ENCODE measurements around the gene SMYD3.

The SMYD3 gene

DNA sequence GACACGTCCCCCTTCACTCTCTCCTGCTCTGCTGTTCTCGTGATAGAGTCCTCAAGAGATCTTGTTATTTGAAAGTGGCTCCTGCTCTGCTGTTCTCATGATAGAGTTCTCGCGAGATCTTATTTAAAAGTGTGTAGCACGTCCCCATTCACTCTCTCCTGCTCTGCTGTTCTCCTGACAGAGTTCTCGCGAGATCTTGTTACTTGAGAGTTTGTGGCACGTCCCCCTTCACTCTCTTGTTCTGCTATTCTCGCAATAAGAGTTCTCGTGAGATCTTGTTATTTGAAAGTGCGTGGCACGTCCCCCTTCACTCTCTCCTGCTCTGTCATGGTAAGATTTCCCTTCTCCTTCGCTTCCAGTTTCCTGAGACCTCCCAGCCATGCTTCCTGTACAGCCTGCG lies 47.9 kb downstream of the SMYD3 start:
- no peak overlapping the region for H3K4ac ChIP-seq (ENCODE audit: low read depth in 1 of 2, low read length in 2 of 2)
- H3K18ac ChIP-seq (ENCODE audit: low read depth in 1 of 2, low read length in 2 of 2): no peak overlapping the region
- no peak overlapping the region for H2BK120ac ChIP-seq (ENCODE audit: low read depth, low read length)
- H3K9me3 ChIP-seq (ENCODE audit: control insufficient read depth, low read length): no peaks in the 10 kb centered on the region
- no peak overlapping the region for H2BK12ac ChIP-seq (ENCODE audit: low read length in 2 of 2)
- no peak for DNase-seq
- H3K4me1 ChIP-seq (ENCODE audit: control insufficient read depth, insufficient read depth, low read depth, low read length): no peaks in the 10 kb centered on the region
- no peak overlapping the region for H3K4me2 ChIP-seq (ENCODE audit: low read length, poor library complexity, severe bottlenecking)
- H3K79me1 ChIP-seq (replicated peaks; ENCODE audit: low read length, poor library complexity, severe bottlenecking): peaks cover 19% of the 10 kb centered on the region
- peak overlapping the region; percentile 19 for H4K8ac ChIP-seq (ENCODE audit: low read length)
- 91% methylated on average over 14 of the region's 14 CpGs for WGBS
- no peak overlapping the region for H3K9ac ChIP-seq (ENCODE audit: low read length)
- no peak overlapping the region for H2AK5ac ChIP-seq (ENCODE audit: low read length, severe bottlenecking)
- no peak overlapping the region for H2BK5ac ChIP-seq (ENCODE audit: low read depth, low read length, poor library complexity, severe bottlenecking)
- no peak overlapping the region for H3K14ac ChIP-seq (ENCODE audit: low read length in 2 of 2)
- H3K27me3 ChIP-seq (ENCODE audit: control insufficient read depth in 1 of 2, insufficient read depth in 1 of 2, low read length in 2 of 2): no peaks in the 10 kb centered on the region
- no peak overlapping the region for H2BK15ac ChIP-seq (ENCODE audit: low read depth, poor library complexity, severe bottlenecking)
- H3K4me3 ChIP-seq (ENCODE audit: insufficient read depth in 1 of 2, low read depth in 1 of 2, low read length in 2 of 2): no peak overlapping the region
- no peaks in the 10 kb centered on the region for H3K36me3 ChIP-seq (ENCODE audit: control insufficient read depth in 1 of 2, insufficient read depth in 2 of 2, low read depth in 1 of 2, low read length in 2 of 2)
- H4K91ac ChIP-seq (ENCODE audit: low read length): no peak overlapping the region
- no peak overlapping the region for H3K27ac ChIP-seq (ENCODE audit: low read length, poor library complexity, severe bottlenecking)
- H2AFZ ChIP-seq (ENCODE audit: low read depth, low read length): no peak overlapping the region
- H3K23ac ChIP-seq (ENCODE audit: low read length in 2 of 2): no peak overlapping the region

DNA sequence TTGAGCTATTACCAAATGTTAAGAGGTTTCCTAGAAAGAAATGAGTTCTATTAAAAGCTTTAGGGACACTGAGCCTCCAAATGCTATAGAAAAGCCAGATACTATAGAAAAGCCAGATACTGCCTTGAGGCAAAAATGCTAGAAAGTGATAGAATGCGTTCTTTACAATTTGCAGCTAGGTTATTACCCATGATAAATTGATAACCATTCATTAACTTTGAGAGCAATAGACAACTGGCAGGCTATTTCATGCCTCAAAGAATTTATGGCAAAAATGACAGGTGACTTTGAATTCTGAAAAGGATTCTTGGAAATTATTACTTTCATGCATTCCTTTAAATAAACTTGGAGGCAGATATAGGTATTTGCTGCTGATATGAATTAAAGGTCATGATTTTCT lies 51.6 kb downstream of the SMYD3 start:
- Histone ChIP-seq H2BK12ac (ENCODE audit: low read length in 2 of 2) (no peak overlapping the region), H2BK120ac (ENCODE audit: low read depth, low read length) (no peak overlapping the region), H3K4me3 (ENCODE audit: insufficient read depth in 1 of 2, low read depth in 1 of 2, low read length in 2 of 2) (no peak overlapping the region), H3K9ac (ENCODE audit: low read length) (no peak overlapping the region), H3K9me3 (ENCODE audit: control insufficient read depth, low read length) (no peaks in the 10 kb centered on the region), H3K14ac (ENCODE audit: low read length in 2 of 2) (no peak overlapping the region), H2BK5ac (ENCODE audit: low read depth, low read length, poor library complexity, severe bottlenecking) (no peak overlapping the region), H3K23ac (ENCODE audit: low read length in 2 of 2) (no peak overlapping the region), H3K27me3 (ENCODE audit: control insufficient read depth in 1 of 2, insufficient read depth in 1 of 2, low read length in 2 of 2) (no peaks in the 10 kb centered on the region), H2AK5ac (ENCODE audit: low read length, severe bottlenecking) (no peak overlapping the region), H4K91ac (ENCODE audit: low read length) (no peak overlapping the region), H3K4ac (ENCODE audit: low read depth in 1 of 2, low read length in 2 of 2) (no peak overlapping the region), H2BK15ac (ENCODE audit: low read depth, poor library complexity, severe bottlenecking) (no peak overlapping the region), H3K18ac (ENCODE audit: low read depth in 1 of 2, low read length in 2 of 2) (no peak overlapping the region), H3K4me2 (ENCODE audit: low read length, poor library complexity, severe bottlenecking) (no peak overlapping the region), H3K27ac (ENCODE audit: low read length, poor library complexity, severe bottlenecking) (no peak overlapping the region), H4K8ac (ENCODE audit: low read length) (no peak overlapping the region), H2AFZ (ENCODE audit: low read depth, low read length) (no peak overlapping the region), H3K79me1 (replicated peaks; ENCODE audit: low read length, poor library complexity, severe bottlenecking) (peaks cover 24% of the 10 kb centered on the region), H3K4me1 (ENCODE audit: control insufficient read depth, insufficient read depth, low read depth, low read length) (no peaks in the 10 kb centered on the region), H3K36me3 (ENCODE audit: control insufficient read depth in 1 of 2, insufficient read depth in 2 of 2, low read depth in 1 of 2, low read length in 2 of 2) (no peaks in the 10 kb centered on the region)
- DNase-seq: no peak
- WGBS: no CpG with 5 or more reads among the region's 1 CpG

DNA sequence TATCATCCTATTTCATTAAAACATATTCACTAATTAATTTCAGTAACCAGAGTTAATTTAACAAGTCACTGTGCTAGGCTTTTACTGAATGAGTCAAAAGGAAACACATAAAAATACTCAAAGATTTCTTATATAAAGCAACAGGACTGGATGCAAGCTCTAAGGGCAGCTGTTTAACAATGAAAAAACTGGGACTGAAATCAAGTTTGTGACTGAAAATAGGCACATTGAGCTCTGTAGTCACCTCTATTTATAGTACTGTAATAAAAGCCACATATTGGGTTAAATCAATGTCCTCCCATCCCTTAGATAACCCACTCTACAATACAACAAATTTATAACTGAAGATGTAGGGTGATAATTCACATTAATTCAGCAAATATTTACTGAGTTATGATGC lies 52.4 kb downstream of the SMYD3 start:
- no peak overlapping the region for H3K18ac ChIP-seq (ENCODE audit: low read depth in 1 of 2, low read length in 2 of 2)
- H2BK120ac ChIP-seq (ENCODE audit: low read depth, low read length): no peak overlapping the region
- H4K8ac ChIP-seq (ENCODE audit: low read length): no peak overlapping the region
- H2BK15ac ChIP-seq (ENCODE audit: low read depth, poor library complexity, severe bottlenecking): no peak overlapping the region
- H2AK5ac ChIP-seq (ENCODE audit: low read length, severe bottlenecking): no peak overlapping the region
- no peak overlapping the region for H3K27ac ChIP-seq (ENCODE audit: low read length, poor library complexity, severe bottlenecking)
- H3K4me2 ChIP-seq (ENCODE audit: low read length, poor library complexity, severe bottlenecking): no peak overlapping the region
- H2BK12ac ChIP-seq (ENCODE audit: low read length in 2 of 2): no peak overlapping the region
- H3K36me3 ChIP-seq (ENCODE audit: control insufficient read depth in 1 of 2, insufficient read depth in 2 of 2, low read depth in 1 of 2, low read length in 2 of 2): no peaks in the 10 kb centered on the region
- H2AFZ ChIP-seq (ENCODE audit: low read depth, low read length): no peak overlapping the region
- H3K79me1 ChIP-seq (replicated peaks; ENCODE audit: low read length, poor library complexity, severe bottlenecking): peaks cover 24% of the 10 kb centered on the region
- no peak overlapping the region for H3K4me3 ChIP-seq (ENCODE audit: insufficient read depth in 1 of 2, low read depth in 1 of 2, low read length in 2 of 2)
- H3K9me3 ChIP-seq (ENCODE audit: control insufficient read depth, low read length): no peaks in the 10 kb centered on the region
- no peak overlapping the region for H3K14ac ChIP-seq (ENCODE audit: low read length in 2 of 2)
- no peak for DNase-seq
- peak overlapping the region; percentile 15 for H3K9ac ChIP-seq (ENCODE audit: low read length)
- H3K4me1 ChIP-seq (ENCODE audit: control insufficient read depth, insufficient read depth, low read depth, low read length): no peaks in the 10 kb centered on the region
- H3K4ac ChIP-seq (ENCODE audit: low read depth in 1 of 2, low read length in 2 of 2): no peak overlapping the region
- H3K23ac ChIP-seq (ENCODE audit: low read length in 2 of 2): no peak overlapping the region
- H2BK5ac ChIP-seq (ENCODE audit: low read depth, low read length, poor library complexity, severe bottlenecking): no peak overlapping the region
- no peaks in the 10 kb centered on the region for H3K27me3 ChIP-seq (ENCODE audit: control insufficient read depth in 1 of 2, insufficient read depth in 1 of 2, low read length in 2 of 2)
- H4K91ac ChIP-seq (ENCODE audit: low read length): no peak overlapping the region

DNA sequence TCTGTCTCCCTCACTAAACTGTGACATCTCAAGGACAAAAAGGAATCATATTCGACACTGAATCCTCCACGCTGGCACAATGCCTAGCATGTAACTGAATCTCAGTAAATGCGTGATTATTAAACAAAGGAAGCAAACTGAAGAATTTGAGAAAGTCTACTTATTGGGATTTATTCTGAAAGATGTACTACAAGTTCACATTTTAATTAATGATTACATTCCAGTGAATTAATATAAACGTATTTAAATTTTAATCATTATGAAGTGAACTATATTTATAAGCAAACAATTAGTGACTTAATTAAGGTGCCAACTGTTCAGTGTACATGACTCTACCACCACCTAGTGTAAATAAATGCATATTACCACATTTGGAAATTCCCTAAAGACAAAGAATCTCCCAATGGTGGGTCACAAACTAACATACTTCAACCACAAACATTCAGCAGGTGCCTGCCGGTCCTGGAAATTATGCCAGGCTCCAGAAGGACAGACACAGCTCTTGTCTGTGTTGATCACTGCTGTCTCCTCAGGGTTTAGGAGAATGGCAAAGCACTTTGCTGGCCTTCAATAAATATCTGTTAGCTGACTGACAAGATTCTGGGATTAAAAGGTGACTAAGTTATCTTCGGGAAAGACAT lies 56.3 kb downstream of the SMYD3 start:
- 86% methylated on average over 3 of the region's 6 CpGs for WGBS

More for the DNA sequence above, 56.3 kb downstream of the SMYD3 start:
- no peaks in the 10 kb centered on the region for H3K9me3 ChIP-seq (ENCODE audit: control insufficient read depth, low read length)
- no peak overlapping the region for H2BK5ac ChIP-seq (ENCODE audit: low read depth, low read length, poor library complexity, severe bottlenecking)
- no peak overlapping the region for H3K9ac ChIP-seq (ENCODE audit: low read length)
- no peaks in the 10 kb centered on the region for H3K36me3 ChIP-seq (ENCODE audit: control insufficient read depth in 1 of 2, insufficient read depth in 2 of 2, low read depth in 1 of 2, low read length in 2 of 2)
- no peak overlapping the region for H3K27ac ChIP-seq (ENCODE audit: low read length, poor library complexity, severe bottlenecking)
- H2AFZ ChIP-seq (ENCODE audit: low read depth, low read length): no peak overlapping the region
- DNase-seq: peak; percentile 54
- no peak overlapping the region for H4K8ac ChIP-seq (ENCODE audit: low read length)
- no peak overlapping the region for H2BK120ac ChIP-seq (ENCODE audit: low read depth, low read length)
- no peak overlapping the region for H2BK12ac ChIP-seq (ENCODE audit: low read length in 2 of 2)
- peaks cover 18% of the 10 kb centered on the region for H3K79me1 ChIP-seq (replicated peaks; ENCODE audit: low read length, poor library complexity, severe bottlenecking)
- no peaks in the 10 kb centered on the region for H3K27me3 ChIP-seq (ENCODE audit: control insufficient read depth in 1 of 2, insufficient read depth in 1 of 2, low read length in 2 of 2)
- no peak overlapping the region for H2BK15ac ChIP-seq (ENCODE audit: low read depth, poor library complexity, severe bottlenecking)
- no peaks in the 10 kb centered on the region for H3K4me1 ChIP-seq (ENCODE audit: control insufficient read depth, insufficient read depth, low read depth, low read length)
- H3K23ac ChIP-seq (ENCODE audit: low read length in 2 of 2): no peak overlapping the region
- no peak overlapping the region for H4K91ac ChIP-seq (ENCODE audit: low read length)
- no peak overlapping the region for H3K18ac ChIP-seq (ENCODE audit: low read depth in 1 of 2, low read length in 2 of 2)
- no peak overlapping the region for H3K4ac ChIP-seq (ENCODE audit: low read depth in 1 of 2, low read length in 2 of 2)
- H3K4me3 ChIP-seq (ENCODE audit: insufficient read depth in 1 of 2, low read depth in 1 of 2, low read length in 2 of 2): no peak overlapping the region
- H3K14ac ChIP-seq (ENCODE audit: low read length in 2 of 2): no peak overlapping the region
- H3K4me2 ChIP-seq (ENCODE audit: low read length, poor library complexity, severe bottlenecking): no peak overlapping the region
- no peak overlapping the region for H2AK5ac ChIP-seq (ENCODE audit: low read length, severe bottlenecking)
